ENCODE measurements around the gene CTRB1. TPM values are rescaled to one million over a fixed set of nuclear protein-coding genes. Genes with fewer than 3 reads are reported as not detected.
A peak's percentile ranks its signal among the peaks of the same experiment; 100 is the strongest.

CTRB1 gene
- total RNA-seq, 1 donor from 2014 or later = not detected

GRCh38 chr16:75263291-75263962 is 44.6 kb downstream of the CTRB1 start:
- intact Hi-C loops (cut with DNase I) = no loop called here
- H3K36me3 ChIP-seq = no peaks in the 10 kb centered on the region
- TF ChIP-seq POLR2A (IDR thresholded peaks at IDR 0.05) = no peak
- no peak for TF ChIP-seq POLR2AphosphoS5 (IDR thresholded peaks at IDR 0.05; ENCODE audit: insufficient read depth in 1 of 2, low read depth in 1 of 2)
- no peak for TF ChIP-seq CTCF (IDR thresholded peaks at IDR 0.05)
- no peak for DNase-seq (ENCODE audit: extremely low spot score in 2 of 2)
- H3K4me3 ChIP-seq = peak overlapping the region; percentile 55 to 86
- peaks cover 76% of the 10 kb centered on the region for H3K4me1 ChIP-seq
- H3K9me3 ChIP-seq = no peaks in the 10 kb centered on the region
- H3K27ac ChIP-seq = peak overlapping the region; percentile 97
- no peaks in the 10 kb centered on the region for H3K27me3 ChIP-seq

GRCh38 chr16:75263963-75264445 is 45.2 kb downstream of the CTRB1 start:
- peak overlapping the region; percentile 55 to 86 for H3K4me3 ChIP-seq
- intact Hi-C loops (cut with DNase I) = no loop called here
- no peak for DNase-seq (ENCODE audit: extremely low spot score in 2 of 2)
- H3K36me3 ChIP-seq = no peaks in the 10 kb centered on the region
- no peak for TF ChIP-seq POLR2A (IDR thresholded peaks at IDR 0.05)
- TF ChIP-seq POLR2AphosphoS5 (IDR thresholded peaks at IDR 0.05; ENCODE audit: insufficient read depth in 1 of 2, low read depth in 1 of 2) = peak in 1 of 2 donors; percentile 46
- peaks cover 71% of the 10 kb centered on the region for H3K4me1 ChIP-seq
- peak overlapping the region; percentile 97 for H3K27ac ChIP-seq
- H3K27me3 ChIP-seq = no peaks in the 10 kb centered on the region
- H3K9me3 ChIP-seq = no peaks in the 10 kb centered on the region

- Histone ChIP-seq H3K9me3 (no peaks in the 10 kb centered on the region), H3K4me3 (peak overlapping the region; percentile 55 to 86), H3K27ac (peak overlapping the region; percentile 97), H3K27me3 (no peaks in the 10 kb centered on the region), H3K36me3 (no peaks in the 10 kb centered on the region), H3K4me1 (peaks cover 67% of the 10 kb centered on the region)
- TF ChIP-seq POLR2AphosphoS5 (IDR thresholded peaks at IDR 0.05; ENCODE audit: insufficient read depth in 1 of 2, low read depth in 1 of 2) (no peak), POLR2A (IDR thresholded peaks at IDR 0.05) (no peak), CTCF (IDR thresholded peaks at IDR 0.05) (no peak)
- intact Hi-C loops (cut with DNase I) = no loop called here
- DNase-seq (ENCODE audit: extremely low spot score in 2 of 2) = no peak
These were observed 45.7 kb downstream of the CTRB1 start for GRCh38 chr16:75264457-75264998.

GRCh38 chr16:75264999-75265910 is 46.5 kb downstream of the CTRB1 start:
- Histone ChIP-seq H3K27ac (peak overlapping the region; percentile 97), H3K36me3 (no peaks in the 10 kb centered on the region), H3K27me3 (no peaks in the 10 kb centered on the region), H3K4me1 (peaks cover 67% of the 10 kb centered on the region), H3K4me3 (peak overlapping the region; percentile 55 to 86), H3K9me3 (no peaks in the 10 kb centered on the region)
- TF ChIP-seq POLR2AphosphoS5 (IDR thresholded peaks at IDR 0.05; ENCODE audit: insufficient read depth in 1 of 2, low read depth in 1 of 2) (peak in 1 of 2 donors; percentile 42), POLR2A (IDR thresholded peaks at IDR 0.05) (no peak)
- intact Hi-C loops (cut with DNase I) = no loop called here
- no peak for DNase-seq (ENCODE audit: extremely low spot score in 2 of 2)

- intact Hi-C loops (cut with DNase I) = no loop called here
- Histone ChIP-seq H3K9me3 (no peaks in the 10 kb centered on the region), H3K27ac (peak overlapping the region; percentile 97), H3K27me3 (no peaks in the 10 kb centered on the region), H3K4me3 (peak overlapping the region; percentile 55 to 86), H3K36me3 (no peaks in the 10 kb centered on the region), H3K4me1 (peaks cover 65% of the 10 kb centered on the region)
- DNase-seq (ENCODE audit: extremely low spot score in 2 of 2) = no peak
- TF ChIP-seq POLR2AphosphoS5 (IDR thresholded peaks at IDR 0.05; ENCODE audit: insufficient read depth in 1 of 2, low read depth in 1 of 2) (peak in 1 of 2 donors; percentile 26), POLR2A (IDR thresholded peaks at IDR 0.05) (peak in 1 of 2 donors; percentile 72), CTCF (IDR thresholded peaks at IDR 0.05) (no peak)
These were observed 47.3 kb downstream of the CTRB1 start for GRCh38 chr16:75265911-75266701.
